GM21723 (cell line): ENCODE data around the gene ALPK3.
A peak's percentile ranks its signal among the peaks of the same experiment; 100 is the strongest.

Source experiments
- ATAC-seq: cut with Tn5 transposase; IDR thresholded peaks from one replicate; pipeline ENCODE4 v1.9.1; 2021; ENCODE audit warnings: mild to moderate bottlenecking, moderate library complexity; ENCODE audit not compliant: unreplicated experiment

The ALPK3 gene

GRCh38 chr15:84816694-84817465 lies at the start of gene ALPK3:
TSS of gene ALPK3 (plus strand) at chr15:84817356. CDS start at chr15:84817453, 97 bp downstream.
- no peak for ATAC-seq

- no peak for ATAC-seq
Measured at GRCh38 chr15:84772031-84772430, 45.1 kb upstream of the ALPK3 start.

GRCh38 chr15:84772467-84772866 lies 44.7 kb upstream of the ALPK3 start:
- no peak for ATAC-seq

GRCh38 chr15:84773716-84774115 lies 43.4 kb upstream of the ALPK3 start:
- peak; percentile 59 for ATAC-seq

GRCh38 chr15:84775867-84776449 lies 41.2 kb upstream of the ALPK3 start:
- no peak for ATAC-seq

- no peak for ATAC-seq
Measured at GRCh38 chr15:84778194-84778593, 39.0 kb upstream of the ALPK3 start.

- ATAC-seq: no peak
Measured at GRCh38 chr15:84780492-84780891, 36.7 kb upstream of the ALPK3 start.

GRCh38 chr15:84781495-84781894 lies 35.7 kb upstream of the ALPK3 start:
- ATAC-seq: no peak

- ATAC-seq: no peak
Measured at GRCh38 chr15:84782346-84782745, 34.8 kb upstream of the ALPK3 start.

GRCh38 chr15:84783493-84784251 lies 33.5 kb upstream of the ALPK3 start:
- ATAC-seq: no peak

GRCh38 chr15:84784262-84784661 lies 32.9 kb upstream of the ALPK3 start:
- no peak for ATAC-seq

GRCh38 chr15:84785053-84785452 lies 32.1 kb upstream of the ALPK3 start:
- no peak for ATAC-seq

GRCh38 chr15:84788500-84788899 lies 28.7 kb upstream of the ALPK3 start:
- ATAC-seq: no peak

GRCh38 chr15:84789762-84790161 lies 27.4 kb upstream of the ALPK3 start:
- ATAC-seq: no peak

- ATAC-seq: no peak
Measured at GRCh38 chr15:84790676-84791075, 26.5 kb upstream of the ALPK3 start.

GRCh38 chr15:84791763-84792162 lies 25.4 kb upstream of the ALPK3 start:
- no peak for ATAC-seq

GRCh38 chr15:84793431-84794161 lies 23.6 kb upstream of the ALPK3 start:
- no peak for ATAC-seq

GRCh38 chr15:84794162-84794547 lies 23.0 kb upstream of the ALPK3 start:
- ATAC-seq: no peak

GRCh38 chr15:84795186-84795585 lies 22.0 kb upstream of the ALPK3 start:
- ATAC-seq: no peak

- ATAC-seq: no peak
Measured at GRCh38 chr15:84797212-84797611, 19.9 kb upstream of the ALPK3 start.

- ATAC-seq: no peak
Measured at GRCh38 chr15:84797801-84798200, 19.4 kb upstream of the ALPK3 start.
